Neuron (in vitro differentiated cells): ENCODE results near the gene SLA2.
"Not testable (repeated sequence)": the region's sequence is repeated elsewhere in the genome, so short reads cannot be mapped to it uniquely, and the experiment has no call there.

Experiments used
- H2AFZ ChIP-seq: one replicate; pipeline ENCODE4 v1.6.1; 2013; ENCODE audit warnings: low read depth, mild to moderate bottlenecking, inconsistent platforms, low read length, moderate library complexity
- H3K27me3 ChIP-seq: one replicate; pipeline ENCODE4 v1.6.1; 2013; ENCODE audit warnings: low read length; ENCODE audit not compliant: insufficient read depth
- H3K36me3 ChIP-seq: one replicate; pipeline ENCODE4 v1.6.1; 2013; ENCODE audit warnings: low read length; ENCODE audit not compliant: insufficient read depth
- H3K4me1 ChIP-seq: one replicate; pipeline ENCODE4 v1.6.1; 2013; ENCODE audit warnings: low read length; ENCODE audit not compliant: insufficient read depth
- H3K4me3 ChIP-seq: 2 replicates; pipeline ENCODE4 v1.5.1; 2013; ENCODE audit warnings: mild to moderate bottlenecking, low read length, moderate library complexity
- H3K9me3 ChIP-seq: one replicate; pipeline ENCODE4 v1.6.1; 2013; ENCODE audit warnings: low read length

SLA2 gene

DNA sequence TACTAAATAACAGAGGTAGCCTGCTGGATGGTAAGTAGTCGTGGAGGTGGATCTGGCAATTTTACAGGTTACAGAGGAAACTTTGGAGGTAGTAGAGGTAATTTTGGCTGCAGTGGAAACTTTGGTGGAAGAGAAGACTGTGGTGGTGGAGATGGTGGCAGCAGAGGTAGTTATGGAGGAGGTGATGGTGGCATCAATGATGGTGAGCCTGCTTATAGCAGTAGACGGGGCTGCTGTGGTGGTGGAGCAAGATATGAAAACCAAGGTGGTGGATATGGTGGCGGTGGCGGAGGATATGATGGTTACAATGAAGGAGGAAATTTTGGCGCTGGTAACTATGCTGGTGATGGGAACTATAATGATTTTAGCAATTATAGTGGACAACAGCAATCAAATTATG is 25.1 kb downstream of the SLA2 start:
- H3K4me1 ChIP-seq, result peaks cover 2% of the 10 kb centered on the region
- no peak overlapping the region for H2AFZ ChIP-seq
- H3K9me3 ChIP-seq, result no peaks in the 10 kb centered on the region
- no peaks in the 10 kb centered on the region for H3K27me3 ChIP-seq
- no peaks in the 10 kb centered on the region for H3K36me3 ChIP-seq
- H3K4me3 ChIP-seq, result no peak overlapping the region

DNA sequence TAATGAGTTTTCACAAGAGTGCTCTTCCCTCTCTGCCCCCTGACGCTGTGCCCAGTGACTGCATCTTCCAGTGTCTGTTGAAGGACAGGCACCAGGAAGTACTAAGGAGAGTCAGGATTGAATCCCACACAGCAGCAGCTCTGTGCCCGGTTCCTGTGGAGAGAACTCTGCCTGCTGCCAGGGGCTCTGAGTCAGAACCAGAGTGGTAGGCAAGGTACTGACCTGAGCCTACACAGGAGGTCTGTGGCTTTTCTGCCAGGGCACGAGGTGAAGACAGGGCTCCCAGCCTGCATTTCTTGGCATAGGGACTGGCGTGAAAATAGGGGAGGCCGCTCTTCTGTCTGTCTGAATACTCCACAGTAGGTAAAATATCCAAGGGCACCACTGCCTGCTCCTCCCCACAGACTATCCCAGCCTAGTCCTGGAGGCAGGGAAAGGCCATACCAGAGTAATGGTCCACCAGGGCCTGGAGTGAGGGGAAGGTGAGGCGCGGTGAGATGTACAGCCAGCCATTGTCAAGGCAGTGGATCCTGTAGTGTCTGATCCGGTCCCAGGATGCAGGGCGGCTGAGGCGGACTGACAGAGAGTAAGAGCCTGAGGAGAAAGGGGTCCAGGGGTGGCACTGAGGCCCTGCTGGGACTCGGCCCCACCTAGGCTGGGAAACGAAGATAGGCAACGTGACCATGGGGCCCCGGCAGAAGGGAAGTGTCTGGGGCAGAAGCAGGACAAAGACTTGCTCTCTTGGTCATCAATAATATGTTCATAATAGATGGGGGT is 31.0 kb downstream of the SLA2 start:
- no peaks in the 10 kb centered on the region for H3K9me3 ChIP-seq
- H3K36me3 ChIP-seq, result peaks cover 35% of the 10 kb centered on the region
- no peak overlapping the region for H3K4me3 ChIP-seq
- no peaks in the 10 kb centered on the region for H3K4me1 ChIP-seq
- H3K27me3 ChIP-seq, result no peaks in the 10 kb centered on the region
- no peak overlapping the region for H2AFZ ChIP-seq

DNA sequence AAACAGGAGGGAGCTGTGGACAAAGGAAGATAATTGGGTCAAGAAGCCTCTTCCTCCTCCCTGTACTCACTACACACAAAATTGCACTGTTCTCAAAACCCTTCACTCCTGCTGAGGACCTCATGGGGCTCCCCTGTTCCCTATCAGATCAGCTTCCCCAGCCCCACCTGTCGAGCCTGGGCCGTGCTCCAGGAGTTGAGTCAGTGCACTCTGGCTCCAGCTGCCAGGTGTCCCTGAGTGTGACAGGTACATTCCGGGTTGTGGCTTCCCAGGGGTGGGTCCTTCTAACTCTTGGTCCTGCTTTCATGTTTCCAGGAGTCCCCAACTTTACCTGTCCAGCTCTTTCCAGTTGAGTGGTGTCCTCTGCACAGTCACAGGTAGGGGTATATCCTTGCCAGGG is 32.0 kb downstream of the SLA2 start:
- Histone ChIP-seq H3K27me3 (no peaks in the 10 kb centered on the region), H2AFZ (no peak overlapping the region), H3K4me3 (no peak overlapping the region), H3K36me3 (peaks cover 44% of the 10 kb centered on the region), H3K9me3 (no peaks in the 10 kb centered on the region), H3K4me1 (no peaks in the 10 kb centered on the region)

DNA sequence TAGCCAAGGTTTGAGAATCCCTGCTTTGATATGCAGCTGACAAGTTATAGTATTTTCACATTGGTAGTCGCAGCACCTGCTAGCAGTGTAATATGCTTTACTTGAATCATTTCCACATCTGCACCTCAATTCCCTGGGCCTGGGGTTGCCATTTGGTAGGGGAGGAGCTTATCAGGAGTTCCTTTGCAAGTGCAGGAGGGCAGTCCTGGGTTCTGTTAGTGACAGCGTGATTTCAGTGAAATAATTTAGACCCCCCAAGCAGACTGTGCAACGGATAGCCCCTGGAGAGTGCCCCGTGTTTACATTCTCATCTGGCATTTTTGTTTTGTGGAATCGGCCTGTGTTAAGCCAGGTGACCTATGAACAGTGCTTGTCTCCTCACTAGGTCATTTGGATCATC is 34.4 kb downstream of the SLA2 start:
- peaks cover 5% of the 10 kb centered on the region for H3K4me1 ChIP-seq
- H3K4me3 ChIP-seq, result no peak overlapping the region
- H3K36me3 ChIP-seq, result peaks cover 54% of the 10 kb centered on the region

DNA sequence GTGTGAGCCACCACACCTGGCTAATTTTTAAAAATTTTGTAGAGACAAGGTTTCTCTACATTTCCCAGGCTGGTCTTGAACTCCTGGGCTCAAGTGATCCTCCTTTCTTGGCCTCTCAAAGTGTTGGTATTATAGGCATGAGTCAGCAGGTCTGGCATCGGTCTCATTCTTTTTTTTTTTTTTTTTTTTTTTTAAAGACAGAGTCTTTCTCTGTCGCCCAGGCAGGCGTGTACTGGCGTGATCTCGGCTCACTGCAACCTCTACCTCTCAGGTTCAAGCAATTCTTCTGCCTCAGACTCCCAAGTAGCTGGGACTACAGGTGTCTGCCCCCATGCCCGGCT is 37.6 kb downstream of the SLA2 start:
- peaks cover 10% of the 10 kb centered on the region for H3K4me1 ChIP-seq
- not testable (repeated sequence) for H2AFZ ChIP-seq, H3K27me3 ChIP-seq, H3K9me3 ChIP-seq, H3K4me3 ChIP-seq
- H3K36me3 ChIP-seq, result peaks cover 39% of the 10 kb centered on the region

More for the DNA sequence above, 34.4 kb downstream of the SLA2 start:
- Histone ChIP-seq H3K9me3 (no peaks in the 10 kb centered on the region), H3K27me3 (no peaks in the 10 kb centered on the region), H2AFZ (no peak overlapping the region)

DNA sequence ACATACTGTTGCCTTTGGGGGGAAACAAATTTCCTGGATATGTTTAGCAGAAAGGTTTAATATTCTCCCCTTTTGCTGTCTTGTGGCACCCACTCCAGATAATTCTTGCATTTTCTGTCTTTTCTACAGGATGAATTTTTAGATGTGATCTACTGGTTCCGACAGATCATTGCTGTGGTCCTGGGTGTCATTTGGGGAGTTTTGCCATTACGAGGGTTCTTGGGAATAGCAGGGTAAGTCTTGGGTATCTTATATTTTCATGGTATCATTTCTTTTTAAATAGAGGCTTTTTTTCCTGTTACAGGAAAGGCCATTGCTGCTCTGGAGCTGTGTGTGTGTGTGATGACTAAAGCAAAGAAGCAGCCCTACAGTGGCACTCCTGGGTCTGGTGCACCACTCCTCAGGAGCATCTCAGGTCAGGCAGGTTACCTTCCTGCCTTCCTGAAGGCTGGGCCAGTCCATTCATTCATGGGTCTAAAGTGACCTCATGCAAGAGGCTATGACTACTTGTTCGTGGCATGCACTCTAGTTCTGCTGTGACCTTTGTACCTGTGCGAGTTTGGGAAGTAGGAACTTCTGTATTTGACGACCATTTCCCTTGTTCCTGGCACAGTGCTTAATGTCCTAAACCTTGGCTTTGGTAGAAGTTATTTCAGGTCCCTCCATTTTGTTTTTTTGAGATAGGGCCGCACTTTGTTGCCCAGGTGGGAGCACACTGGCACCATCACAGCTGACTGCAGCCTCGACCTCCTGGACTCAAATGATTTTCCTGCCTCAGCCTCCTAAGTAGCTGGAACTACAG is 38.2 kb downstream of the SLA2 start:
- H3K4me3 ChIP-seq, result no peak overlapping the region
- H2AFZ ChIP-seq, result no peak overlapping the region
- H3K36me3 ChIP-seq, result peaks cover 39% of the 10 kb centered on the region
- H3K9me3 ChIP-seq, result no peaks in the 10 kb centered on the region
- no peaks in the 10 kb centered on the region for H3K27me3 ChIP-seq
- peaks cover 10% of the 10 kb centered on the region for H3K4me1 ChIP-seq

DNA sequence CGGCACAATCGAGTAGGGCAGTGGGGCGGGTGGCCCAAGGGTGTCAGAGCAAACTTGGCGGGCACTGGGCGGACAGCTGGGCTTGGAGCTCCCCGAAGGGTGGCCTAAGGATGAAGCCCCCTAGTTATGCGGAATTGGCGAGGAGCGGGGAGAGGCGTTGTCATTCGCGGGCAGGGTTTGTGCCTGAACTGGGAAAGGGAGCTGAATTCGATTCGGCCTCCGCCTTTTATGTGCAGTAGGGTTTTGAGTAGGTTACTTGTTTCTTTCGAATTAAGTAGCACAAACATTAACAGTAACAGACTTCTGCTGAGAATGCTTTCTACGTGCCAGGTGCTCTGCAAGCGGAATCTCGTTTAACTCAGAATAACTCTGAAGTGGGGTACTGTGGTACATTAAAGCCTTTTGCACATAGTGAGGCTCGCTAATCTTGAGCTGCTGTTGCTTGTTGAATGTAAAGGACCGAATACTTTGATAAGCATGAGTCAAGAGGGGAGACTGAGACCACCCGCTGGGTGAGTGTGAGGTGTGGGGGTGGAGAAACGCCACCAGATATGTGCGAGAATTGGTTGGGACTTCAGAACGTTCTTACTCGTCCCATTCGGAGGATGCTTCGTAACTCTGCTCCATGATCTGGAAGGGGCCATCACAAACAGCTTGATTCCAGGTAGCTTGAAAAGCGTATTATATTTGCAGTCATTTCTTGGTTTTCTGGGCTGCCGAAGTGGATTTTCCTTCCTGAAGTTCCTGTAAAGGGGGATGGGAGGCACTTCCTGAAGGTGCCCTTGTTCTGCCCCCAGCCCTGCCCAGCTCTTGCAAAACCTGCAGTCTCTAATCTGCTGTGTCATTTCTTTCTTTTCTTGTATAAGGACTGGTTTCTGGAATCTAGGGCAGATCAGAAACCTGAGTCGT is 39.6 kb downstream of the SLA2 start:
- Histone ChIP-seq H2AFZ (no peak overlapping the region), H3K36me3 (peaks cover 26% of the 10 kb centered on the region), H3K4me3 (peak overlapping the region; percentile 88), H3K27me3 (no peaks in the 10 kb centered on the region), H3K9me3 (no peaks in the 10 kb centered on the region), H3K4me1 (peaks cover 10% of the 10 kb centered on the region)

DNA sequence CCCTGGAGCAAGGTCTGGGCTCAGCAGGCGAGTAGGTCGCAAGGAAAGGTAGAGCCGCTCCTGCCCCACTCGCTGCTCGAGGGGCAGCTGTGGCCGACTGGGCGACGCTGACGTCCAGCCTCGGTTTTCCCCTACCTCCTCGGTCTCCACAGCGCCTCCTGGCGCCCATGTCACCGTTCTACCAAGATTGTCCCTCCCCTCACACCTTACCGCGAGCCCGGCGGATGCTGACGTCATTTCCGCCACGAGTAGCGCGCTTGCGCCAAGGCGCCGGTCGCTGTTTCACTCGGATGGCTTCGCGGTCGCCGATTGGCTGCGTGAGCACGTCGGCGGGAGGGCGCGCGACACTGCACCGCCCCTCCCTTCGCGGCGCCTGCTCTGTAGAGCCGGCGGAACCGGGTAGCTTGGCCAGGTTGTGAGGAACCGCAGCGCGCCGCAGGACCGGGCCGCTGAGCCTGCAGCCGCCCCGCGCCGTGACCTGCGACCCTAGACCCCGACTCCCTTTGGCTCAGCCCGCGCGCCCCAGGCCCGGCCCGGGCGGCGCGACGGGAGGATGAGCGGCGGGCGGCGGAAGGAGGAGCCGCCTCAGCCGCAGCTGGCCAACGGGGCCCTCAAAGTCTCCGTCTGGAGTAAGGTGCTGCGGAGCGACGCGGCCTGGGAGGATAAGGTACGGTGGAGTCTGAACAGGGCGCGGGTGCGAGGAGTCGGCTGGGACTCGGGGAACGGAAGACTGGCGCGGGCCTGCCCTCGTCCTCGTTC is 40.4 kb downstream of the SLA2 start, which contains the start of gene RAB5IF:
RAB5IF (plus strand) TSS at position 381 of the 759 bp plus-strand sequence; CDS start at position 554, 173 bp downstream.
- Histone ChIP-seq H3K27me3 (no peaks in the 10 kb centered on the region), H2AFZ (peak within 1 kb of the TSS; percentile 57), H3K9me3 (no peaks in the 10 kb centered on the region), H3K4me3 (peak within 1 kb of the TSS; percentile 88), H3K4me1 (peaks cover 10% of the 10 kb centered on the region), H3K36me3 (peaks cover 22% of the 10 kb centered on the region)

DNA sequence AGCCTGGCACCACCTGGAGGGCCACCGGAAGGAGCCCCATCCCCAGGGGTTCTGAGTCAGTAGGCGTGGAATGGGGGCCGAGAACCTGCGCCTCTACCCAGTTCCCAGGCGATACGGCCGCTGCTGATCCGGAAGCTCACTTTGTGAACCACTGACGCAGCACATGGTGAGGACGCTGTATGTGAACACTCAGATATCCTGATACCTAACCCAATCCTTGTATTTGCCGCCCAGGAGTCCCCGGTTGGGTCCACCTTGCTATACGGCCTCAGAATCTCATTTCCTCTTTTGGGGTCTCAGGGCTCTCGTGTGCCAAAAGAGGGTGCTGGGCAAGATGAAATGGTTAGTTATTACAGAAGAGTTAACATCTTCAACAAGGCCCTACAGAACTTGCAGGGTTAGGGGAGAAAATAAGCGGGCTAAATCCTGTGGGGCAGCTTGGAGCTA is 41.0 kb downstream of the SLA2 start:
- H3K4me3 ChIP-seq, result peak overlapping the region; percentile 36

DNA sequence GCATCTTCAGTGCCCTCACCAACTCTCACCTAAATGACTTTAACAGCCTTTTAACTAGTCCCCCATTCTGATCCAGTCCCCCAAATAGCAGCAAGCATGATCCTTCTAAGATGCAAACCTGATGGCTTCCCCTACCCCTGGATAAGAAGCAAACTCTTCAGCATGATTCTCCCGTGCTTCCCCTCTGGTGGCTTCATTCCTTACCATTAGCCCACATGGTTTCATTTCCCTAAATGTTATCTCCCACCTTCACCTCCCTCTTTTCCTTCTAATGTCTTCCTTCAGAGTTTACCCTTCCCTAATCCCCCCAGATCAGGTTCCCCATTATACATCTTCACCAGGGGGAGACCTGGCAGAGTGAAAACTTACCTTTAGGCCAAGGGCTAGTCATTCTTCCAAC is 44.5 kb downstream of the SLA2 start:
- H3K4me3 ChIP-seq, result no peak overlapping the region
- no peaks in the 10 kb centered on the region for H3K36me3 ChIP-seq
- no peak overlapping the region for H2AFZ ChIP-seq
- peaks cover 5% of the 10 kb centered on the region for H3K4me1 ChIP-seq
- H3K9me3 ChIP-seq, result no peaks in the 10 kb centered on the region
- no peaks in the 10 kb centered on the region for H3K27me3 ChIP-seq

More for the DNA sequence above, 41.0 kb downstream of the SLA2 start:
- Histone ChIP-seq H3K36me3 (peaks cover 19% of the 10 kb centered on the region), H3K9me3 (no peaks in the 10 kb centered on the region), H2AFZ (peak overlapping the region; percentile 57), H3K27me3 (no peaks in the 10 kb centered on the region), H3K4me1 (peaks cover 10% of the 10 kb centered on the region)

DNA sequence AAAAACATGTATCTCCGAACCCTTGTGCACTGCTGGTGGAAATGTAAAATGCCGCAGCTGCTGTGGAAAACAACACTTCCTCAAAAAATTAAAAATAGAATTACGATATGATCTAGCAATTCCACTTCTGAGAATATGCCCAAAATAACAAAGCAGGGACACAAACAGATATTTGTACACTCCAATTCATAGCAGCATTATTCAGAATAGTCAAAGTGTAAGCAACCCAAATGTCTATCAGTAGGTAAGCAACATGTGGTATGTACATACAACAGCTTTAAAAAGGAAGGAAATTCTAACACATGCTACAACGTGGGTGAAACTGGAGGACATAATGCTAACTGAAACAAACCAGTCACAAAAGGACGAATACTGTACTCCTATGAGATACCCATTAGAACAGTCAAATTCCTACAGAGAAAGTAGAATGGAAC is 46.1 kb downstream of the SLA2 start:
- Histone ChIP-seq H2AFZ (no peak overlapping the region), H3K4me1 (peaks cover under 1% of the 10 kb centered on the region), H3K9me3 (no peaks in the 10 kb centered on the region), H3K27me3 (no peaks in the 10 kb centered on the region), H3K36me3 (peaks cover 3% of the 10 kb centered on the region), H3K4me3 (no peak overlapping the region)

DNA sequence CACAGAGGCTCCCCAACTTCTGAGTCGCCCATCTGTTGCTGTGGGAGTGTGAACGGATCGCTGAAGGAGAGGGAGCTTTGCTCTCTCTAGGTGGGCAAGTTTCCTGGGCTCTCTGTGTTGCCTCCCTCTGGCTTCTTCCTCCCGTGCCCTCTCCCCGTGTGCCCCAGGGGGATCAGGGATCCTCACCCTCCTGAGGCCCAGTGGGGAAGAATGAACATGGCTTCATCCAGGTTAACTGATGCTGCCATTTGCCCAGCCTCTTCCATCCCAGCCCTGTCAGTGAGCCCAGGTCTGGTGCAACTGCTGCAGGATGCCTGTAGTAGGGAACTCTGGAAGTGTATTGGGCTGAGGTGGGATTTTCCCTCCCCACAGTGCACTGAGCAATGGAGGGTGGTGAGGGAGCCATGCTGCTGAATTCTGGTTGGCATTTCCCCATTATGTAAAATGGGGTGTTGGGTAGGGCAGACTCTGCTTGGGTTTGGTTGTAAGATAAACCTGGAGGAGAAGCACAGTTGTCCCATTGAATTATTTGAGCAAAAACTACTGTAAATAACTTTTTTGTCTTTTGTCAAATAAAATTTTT is 52.6 kb downstream of the SLA2 start:
- H3K36me3 ChIP-seq, result peaks cover 44% of the 10 kb centered on the region
- no peaks in the 10 kb centered on the region for H3K9me3 ChIP-seq
- no peak overlapping the region for H2AFZ ChIP-seq
- no peaks in the 10 kb centered on the region for H3K4me1 ChIP-seq
- H3K27me3 ChIP-seq, result no peaks in the 10 kb centered on the region
- H3K4me3 ChIP-seq, result no peak overlapping the region
